Activated CD4-positive, alpha-beta T cell treated with anti-CD3 and anti-CD28 coated beads, Interleukin-2, Interleukin-4, amounts not matched to agents 100 ng/mL and 50 ng/mL, durations not matched to agents 16 hours and 8 hours (primary cell): ENCODE data around the gene MED28.
"Not testable (repeated sequence)": the region's sequence is repeated elsewhere in the genome, so short reads cannot be mapped to it uniquely, and the experiment has no call there.

Experiments
- DNase-seq: peaks from one replicate; pipeline ENCODE4 v3.0.0-alpha.2; 2020; ENCODE audit warnings: low spot score

The MED28 gene

DNA sequence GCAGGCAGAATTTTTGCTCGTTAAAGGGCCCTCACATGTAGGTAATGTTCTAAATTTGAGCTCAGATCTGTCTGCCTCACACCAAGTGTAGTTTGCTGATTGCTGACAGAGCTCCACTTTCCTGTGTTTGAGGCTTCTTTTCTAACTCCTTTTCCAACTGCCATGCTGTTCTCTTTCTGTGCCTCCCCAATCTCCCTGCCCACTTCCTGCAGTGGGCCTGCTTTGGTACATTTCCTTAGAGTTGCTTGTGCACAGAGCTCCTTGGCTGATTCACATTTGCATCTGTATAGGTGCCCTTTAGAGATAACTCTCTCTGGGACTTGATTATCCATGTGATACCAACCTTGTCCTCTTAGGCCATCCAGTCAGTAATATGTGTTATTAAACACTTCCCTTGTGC, 4.5 kb downstream of the MED28 start:
- no peak for DNase-seq

DNA sequence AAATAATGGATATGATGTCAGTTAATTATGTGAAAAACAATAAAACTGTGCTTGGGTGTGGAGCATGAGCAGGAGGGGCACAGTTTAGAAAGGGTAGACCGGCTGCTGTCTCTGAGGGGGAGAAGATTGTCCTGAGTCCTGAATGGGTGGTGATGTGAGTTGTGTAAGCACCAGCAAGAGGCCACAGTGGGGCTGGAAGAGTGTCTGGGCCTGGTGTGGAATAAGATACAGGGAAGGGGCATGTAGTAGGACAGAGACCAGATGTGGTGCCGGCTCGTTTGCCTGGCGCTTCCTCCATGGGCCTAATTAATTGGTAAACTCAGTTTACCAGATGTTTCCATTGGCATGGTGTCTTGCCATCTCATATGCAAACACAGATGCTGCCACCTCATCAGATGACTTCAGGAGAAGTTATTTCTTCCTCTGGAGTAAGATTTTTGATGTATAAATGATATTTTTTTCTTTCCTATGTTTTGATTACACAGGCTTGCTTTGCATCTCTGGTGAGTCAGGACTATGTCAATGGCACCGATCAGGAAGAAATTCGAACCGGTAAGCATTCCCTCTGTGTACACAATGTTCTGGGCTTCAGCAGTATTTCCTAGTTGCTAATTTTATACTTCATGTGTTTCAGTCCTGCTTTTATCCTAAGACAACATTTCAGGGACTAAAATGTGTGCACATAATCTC, 5.1 kb downstream of the MED28 start:
- no peak for DNase-seq

DNA sequence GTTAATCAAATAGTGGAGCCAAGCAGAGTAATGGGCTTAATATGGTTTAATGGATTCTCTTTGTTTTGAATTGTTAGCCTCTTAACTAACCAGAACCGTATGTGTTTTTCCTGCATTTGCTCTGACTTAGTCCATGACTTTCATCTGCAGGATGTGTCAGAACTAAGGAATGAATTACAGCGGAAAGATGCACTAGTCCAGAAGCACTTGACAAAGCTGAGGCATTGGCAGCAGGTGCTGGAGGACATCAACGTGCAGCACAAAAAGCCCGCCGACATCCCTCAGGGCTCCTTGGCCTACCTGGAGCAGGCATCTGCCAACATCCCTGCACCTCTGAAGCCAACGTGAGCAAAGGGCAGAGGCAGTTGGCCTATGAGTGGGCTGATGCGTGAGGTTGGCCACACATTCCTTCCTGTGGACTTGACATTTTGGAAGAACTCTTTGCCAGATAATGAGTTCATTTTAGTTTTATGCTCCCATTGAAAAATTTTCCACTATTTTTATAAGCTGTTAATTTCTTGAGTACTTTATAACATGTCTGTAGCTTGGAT, 9.1 kb downstream of the MED28 start:
- no peak for DNase-seq

DNA sequence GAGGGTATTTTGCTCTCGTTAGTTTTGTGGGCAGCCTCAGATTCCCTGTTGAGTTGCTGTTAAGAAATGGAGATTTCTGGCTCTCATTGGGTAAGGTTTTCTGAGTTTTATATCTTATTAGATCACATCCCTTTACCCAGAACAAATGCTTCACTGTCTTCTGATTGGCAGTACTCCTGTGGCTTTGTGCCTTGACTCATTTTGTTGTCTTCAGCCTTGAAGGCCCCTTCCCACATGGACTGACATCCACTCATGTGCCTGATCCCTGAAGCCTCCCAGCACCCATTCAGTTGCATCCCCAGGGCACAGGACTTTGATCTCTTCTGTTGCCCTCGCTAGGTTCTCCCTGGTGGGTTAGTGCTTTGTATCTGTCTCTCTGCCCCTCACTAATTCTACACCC, 10.4 kb downstream of the MED28 start:
- no peak for DNase-seq

DNA sequence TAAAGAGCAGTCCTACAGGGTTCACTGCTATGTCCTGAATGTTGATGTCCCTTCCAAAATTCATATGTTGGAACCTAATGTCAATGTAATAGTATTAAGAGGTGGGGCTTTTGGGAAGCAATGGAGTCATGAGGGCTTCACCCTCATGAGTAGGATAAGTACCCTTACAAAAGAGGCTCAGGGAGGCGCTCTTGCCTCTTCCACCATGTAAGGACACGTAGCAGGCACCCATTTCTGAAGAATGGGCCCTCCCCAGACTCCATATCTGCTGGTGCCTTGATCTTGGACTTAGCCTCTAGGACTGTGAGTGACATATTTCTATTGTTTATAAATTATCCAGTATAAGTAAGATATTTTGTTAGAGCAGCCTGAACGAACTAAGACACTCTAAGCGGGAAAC, 15.8 kb downstream of the MED28 start:
- DNase-seq = no peak

DNA sequence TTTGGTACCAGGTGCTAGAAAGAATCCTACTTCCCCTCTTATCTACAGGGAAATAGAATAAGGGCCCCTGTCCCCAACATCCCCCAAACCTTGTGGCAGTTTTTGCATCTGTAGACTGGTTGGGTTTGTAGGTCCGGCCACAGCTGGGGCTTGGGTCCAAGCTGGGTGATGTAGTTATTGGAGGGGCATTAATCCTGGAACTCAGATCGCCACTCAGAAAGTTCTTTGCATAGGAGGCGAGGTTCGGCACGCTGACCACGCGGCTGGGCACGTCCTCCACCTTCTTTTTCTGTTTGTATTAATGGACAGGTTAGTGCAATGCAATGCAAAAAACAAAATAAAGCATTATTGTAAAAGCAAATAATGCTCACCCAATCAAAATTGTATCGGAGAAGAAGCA, 19.2 kb downstream of the MED28 start:
- no peak for DNase-seq

DNA sequence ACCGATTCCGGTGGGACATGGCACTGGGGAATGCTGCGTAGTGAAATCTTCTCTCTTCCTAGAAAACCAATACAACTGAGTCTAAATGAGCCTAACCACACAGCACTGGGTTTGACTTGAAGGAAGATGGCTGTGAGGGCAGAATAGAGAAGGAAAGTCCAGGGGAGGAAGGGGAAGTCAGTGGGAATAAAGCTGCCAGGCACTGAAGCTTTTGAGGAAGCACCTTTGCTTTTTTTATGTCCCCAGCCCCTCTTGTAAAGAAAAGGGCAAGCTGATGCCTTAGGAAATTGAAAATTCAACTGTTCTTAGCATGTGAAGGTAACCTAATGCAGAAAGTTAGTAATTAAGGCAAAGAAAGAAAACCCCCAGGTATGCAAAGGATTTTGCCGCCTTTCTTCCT, 20.6 kb downstream of the MED28 start:
- DNase-seq = no peak

GRCh38 chr4:17636341-17636695, 21.9 kb downstream of the MED28 start:
- DNase-seq = no peak

DNA sequence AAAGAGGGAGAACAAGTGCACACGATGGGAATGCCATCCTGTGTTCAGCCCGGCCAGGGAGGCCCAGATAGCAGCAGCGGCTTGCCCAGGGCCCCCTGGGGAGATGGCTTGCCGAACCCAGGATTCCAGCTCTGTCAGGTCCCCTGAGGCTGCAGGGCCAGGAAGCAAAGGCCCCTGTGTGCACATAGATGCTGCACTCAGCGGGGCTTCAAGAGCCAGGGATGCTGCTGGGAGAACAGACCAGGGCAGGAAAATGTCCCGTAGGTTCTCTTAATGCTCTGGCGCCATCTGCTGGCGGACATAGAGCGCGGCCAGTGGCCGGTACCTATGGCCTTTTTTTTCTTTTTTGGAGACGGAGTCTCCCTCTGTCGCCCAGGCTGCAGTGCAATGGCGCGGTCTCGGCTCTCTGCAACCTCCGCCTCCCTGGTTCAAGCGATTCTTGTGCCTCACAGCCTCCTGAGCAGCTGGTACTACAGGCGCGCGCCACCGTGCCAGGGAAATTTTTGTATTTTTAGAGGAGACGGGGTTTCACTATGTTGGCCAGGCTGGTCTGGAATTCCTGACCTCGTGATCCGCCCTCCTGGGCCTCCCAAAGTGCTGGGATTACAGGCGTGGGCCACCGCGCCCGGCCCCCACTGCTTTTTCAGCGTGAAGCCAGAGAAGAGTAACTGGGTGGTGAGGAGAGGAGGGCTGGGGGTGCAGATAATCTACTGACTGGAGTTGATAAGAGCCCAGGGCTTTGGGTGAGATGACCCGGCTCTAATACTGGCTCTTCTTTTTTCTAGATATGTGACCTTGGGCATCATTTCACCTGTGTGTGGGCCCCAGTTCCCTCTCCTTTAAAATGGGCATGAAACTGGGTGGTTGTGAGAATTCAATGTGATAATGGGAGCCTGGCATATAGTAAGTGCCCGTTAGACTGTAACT, 22.5 kb downstream of the MED28 start:
- peak; percentile 74 for DNase-seq

GRCh38 chr4:17639136-17639535, 24.7 kb downstream of the MED28 start:
- DNase-seq = no peak

GRCh38 chr4:17642398-17642783, 27.9 kb downstream of the MED28 start:
- DNase-seq = no peak

DNA sequence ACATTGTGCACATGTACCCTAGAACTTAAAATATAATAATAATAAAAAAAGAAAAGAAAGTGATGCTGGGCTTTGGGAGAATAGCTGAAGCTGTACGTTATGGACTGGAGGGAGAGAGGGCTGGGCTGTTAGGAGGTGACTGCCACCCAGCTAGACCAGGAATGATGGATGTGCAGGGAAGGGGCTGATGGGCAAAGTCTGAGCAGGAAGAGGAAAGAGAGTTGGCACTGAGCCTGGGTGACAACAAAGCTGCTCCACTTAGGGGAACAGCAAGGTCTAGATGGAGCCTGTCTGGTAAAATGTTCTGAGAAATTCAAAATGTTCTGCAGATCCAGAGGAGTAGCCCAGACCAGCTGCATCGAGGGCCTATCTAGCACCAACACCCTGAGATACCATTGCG, 32.3 kb downstream of the MED28 start:
- no peak for DNase-seq

DNA sequence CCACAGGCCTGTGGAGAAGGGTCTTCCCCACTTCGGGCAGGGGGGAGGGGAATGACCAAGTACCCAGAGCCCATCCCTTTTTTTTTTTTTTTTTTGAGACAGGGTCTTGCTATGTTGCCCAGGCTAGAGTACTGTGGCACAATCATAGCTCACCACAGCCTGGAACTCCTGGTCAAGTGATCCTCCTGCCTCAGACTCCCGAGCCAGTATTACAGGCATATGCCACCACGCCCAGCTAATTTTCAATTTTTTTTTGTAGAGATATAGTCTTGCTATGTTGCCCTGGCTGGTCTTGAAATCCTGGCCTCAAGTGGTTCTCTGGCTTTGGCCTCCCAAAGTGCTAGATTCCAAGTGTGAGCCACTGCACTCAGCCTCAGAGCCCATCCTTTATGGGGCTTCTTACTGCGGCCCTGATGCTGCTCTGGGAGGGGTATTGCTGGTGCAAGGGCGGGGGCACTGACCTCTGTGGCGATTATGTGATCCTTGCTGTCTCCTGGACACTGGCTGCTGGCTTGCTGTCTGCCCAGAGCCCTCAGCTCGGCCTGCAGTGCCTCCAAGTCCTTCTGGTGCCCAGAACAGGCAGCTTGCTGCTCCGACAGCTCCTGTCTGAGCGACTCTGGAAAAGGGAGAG, 32.9 kb downstream of the MED28 start:
- no peak for DNase-seq

- no peak for DNase-seq
Observed at GRCh38 chr4:17647927-17648326, 33.5 kb downstream of the MED28 start.

GRCh38 chr4:17650406-17650805, 36.0 kb downstream of the MED28 start:
- DNase-seq = no peak

GRCh38 chr4:17654701-17655100, 40.3 kb downstream of the MED28 start:
- DNase-seq = no peak

- no peak for DNase-seq
Observed at GRCh38 chr4:17657090-17657489, 42.6 kb downstream of the MED28 start.

- DNase-seq = no peak
Observed at GRCh38 chr4:17657849-17658248, 43.4 kb downstream of the MED28 start.

- DNase-seq = not testable (repeated sequence)
Observed at GRCh38 chr4:17659196-17659595, 44.8 kb downstream of the MED28 start.

DNA sequence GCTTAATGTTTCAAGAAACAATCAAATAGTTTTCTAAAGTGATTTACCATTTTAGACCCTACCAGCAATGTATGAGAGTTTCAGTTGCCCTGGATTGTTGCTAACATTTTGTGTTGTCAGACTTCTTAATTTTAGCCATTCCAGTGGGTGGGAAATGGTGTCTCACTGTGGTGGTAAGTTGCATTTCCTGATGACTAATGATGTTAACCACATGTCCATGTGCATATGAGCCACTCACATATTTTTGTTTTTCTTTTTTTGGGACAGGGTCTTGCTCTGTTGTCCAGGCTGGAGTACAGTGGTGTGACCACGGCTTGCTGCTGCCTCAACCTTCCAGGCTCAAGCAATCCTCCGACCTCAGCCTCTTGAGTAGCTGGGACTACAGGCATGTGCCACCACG, 48.3 kb downstream of the MED28 start:
- no peak for DNase-seq

GRCh38 chr4:17664755-17665154, 50.3 kb downstream of the MED28 start:
- DNase-seq = no peak

DNA sequence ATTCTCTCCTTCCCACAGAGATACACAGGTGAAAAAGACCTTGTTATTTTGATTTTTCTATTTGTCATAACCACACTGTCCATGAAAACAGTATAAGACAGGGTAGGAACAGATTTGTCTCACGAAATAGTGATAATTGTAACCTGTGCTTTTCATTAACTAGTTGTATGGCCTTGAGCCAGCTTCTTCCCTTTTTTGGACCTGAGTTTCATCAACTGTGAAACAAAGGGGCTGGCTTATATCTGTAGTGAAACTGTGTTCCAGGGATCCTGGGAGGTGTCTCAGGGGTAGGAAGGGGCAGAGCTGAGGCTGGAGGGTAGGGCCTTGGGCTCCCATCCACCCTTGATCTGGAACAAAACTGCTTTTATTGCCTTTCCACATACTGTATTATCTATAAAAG, 50.9 kb downstream of the MED28 start:
- no peak for DNase-seq

DNA sequence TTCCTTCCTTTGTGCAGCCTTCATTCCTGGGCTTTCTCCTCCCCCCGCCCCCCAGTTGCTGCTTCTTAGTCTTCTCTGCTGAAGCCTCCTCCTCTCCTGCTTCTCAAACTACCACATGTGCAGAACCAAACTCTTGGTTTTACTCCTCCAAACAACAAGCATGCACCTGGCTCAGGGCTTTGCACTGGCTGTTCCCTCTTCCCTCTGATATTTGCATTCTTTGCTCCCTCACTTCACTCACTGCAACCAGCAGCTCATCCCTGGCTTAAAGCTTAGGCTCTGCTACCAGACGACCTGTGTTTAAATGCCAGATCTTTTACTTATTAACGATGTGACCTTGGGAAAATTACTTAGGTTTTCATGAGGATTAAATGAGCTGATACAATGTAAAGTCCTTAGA, 51.4 kb downstream of the MED28 start:
- no peak for DNase-seq
